Measurements from ENCODE around the gene CRIP3. TPM values are rescaled to one million over a fixed set of nuclear protein-coding genes. Genes with fewer than 3 reads are reported as not detected.

CRIP3 gene
- total and polyA plus RNA-seq, 2 donors (not counting 3 experiments of a cell fraction or from before 2014, with no cell fraction given): not detected

DNA sequence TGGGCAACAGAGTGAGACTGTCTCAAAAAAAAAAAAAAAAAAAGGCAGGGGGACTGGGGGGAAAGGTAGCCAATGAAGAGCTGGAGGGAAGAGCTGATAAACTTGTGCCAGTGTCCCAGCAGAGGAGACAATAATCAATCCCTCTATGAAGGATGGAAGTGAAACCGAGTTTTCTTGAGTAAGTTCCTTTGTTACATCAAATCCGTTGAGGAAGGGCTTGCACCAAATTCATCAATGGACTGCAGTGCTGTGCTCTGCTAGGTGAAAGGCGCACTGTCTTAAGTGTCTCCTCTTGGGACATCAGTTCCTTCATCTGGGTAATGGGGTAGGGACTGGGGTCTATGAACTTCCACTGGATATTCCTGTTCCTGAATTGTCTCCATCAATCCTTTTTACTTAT is 3.0 kb upstream of the CRIP3 start:
- H3K79me2 ChIP-seq (ENCODE audit: control insufficient read depth, insufficient read depth, low read length): no peaks in the 10 kb centered on the region
- dilution Hi-C loops (cut with MboI; ENCODE audit: extremely low pct_ligation_motif_present, low sequenced_read_pairs) (no loop called here), intact Hi-C loops (cut with micrococcal nuclease) (no loop called here)
- no peaks in the 10 kb centered on the region for H4K20me1 ChIP-seq (replicated peaks; ENCODE audit: control insufficient read depth, extremely low read depth, insufficient read depth, low read length)
- H3K4me3 ChIP-seq (replicated peaks in 1 of 3; ENCODE audit: insufficient read depth in 1 of 3, low read depth in 1 of 3, low read length in 3 of 3): no peak overlapping the region
- CTCF ChIA-PET: interaction anchor here (1.4 kb wide), 1 partner anchor 48 kb away, joined by 4 read pairs; no protein-coding TSS in a partner anchor
- H3K4me1 ChIP-seq (ENCODE audit: control insufficient read depth, extremely low read depth, insufficient read depth, low read length): peaks cover 8% of the 10 kb centered on the region
- no peaks in the 10 kb centered on the region for H3K36me3 ChIP-seq (ENCODE audit: control insufficient read depth in 2 of 2, extremely low read depth in 1 of 2, insufficient read depth in 2 of 2, low read length in 2 of 2)
- no peak overlapping the region for H3K27ac ChIP-seq (ENCODE audit: insufficient read depth, low read depth, low read length)
- POLR2A ChIA-PET: no interaction called here
- no peaks in the 10 kb centered on the region for H3K9me3 ChIP-seq (replicated peaks; ENCODE audit: control insufficient read depth, insufficient read depth, low read length)
- H3K9me1 ChIP-seq (replicated peaks; ENCODE audit: control insufficient read depth, extremely low read depth, insufficient read depth, low read length): no peaks in the 10 kb centered on the region
- FAIRE-seq: no peak
- no peak overlapping the region for H3K4me2 ChIP-seq (ENCODE audit: insufficient read depth, low read length)
- H3K27me3 ChIP-seq (ENCODE audit: control insufficient read depth in 2 of 2, insufficient read depth in 2 of 2, low read length in 2 of 2): peaks cover 16 to 18% of the 10 kb centered on the region in 2 experiments
- TF ChIP-seq JUN (IDR thresholded peaks at IDR 0.05; ENCODE audit: borderline replicate concordance, insufficient read depth, insufficient read length, low read depth) (no peak), GATA2 (IDR thresholded peaks at IDR 0.05; ENCODE audit: insufficient read depth, insufficient read length, low read depth, low read length) (no peak), MYC (IDR thresholded peaks at IDR 0.05; ENCODE audit: low read depth, low read length) (no peak), POLR2AphosphoS5 (IDR thresholded peaks at IDR 0.05; ENCODE audit: insufficient read depth, low read depth, low read length) (no peak), FOS (IDR thresholded peaks at IDR 0.05; ENCODE audit: borderline replicate concordance, insufficient read depth, low read length) (no peak), POLR2A (IDR thresholded peaks at IDR 0.05; ENCODE audit: low read depth, low read length) (no peak), EZH2 (IDR thresholded peaks at IDR 0.05; ENCODE audit: borderline replicate concordance, low read depth, low read length, severe bottlenecking) (no peak)
- TF ChIP-seq, protein P1, sequence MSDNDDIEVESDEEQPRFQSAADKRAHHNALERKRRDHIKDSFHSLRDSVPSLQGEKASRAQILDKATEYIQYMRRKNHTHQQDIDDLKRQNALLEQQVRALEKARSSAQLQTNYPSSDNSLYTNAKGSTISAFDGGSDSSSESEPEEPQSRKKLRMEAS (IDR thresholded peaks at IDR 0.05; ENCODE audit: insufficient read depth, insufficient read length): no peak
- TF ChIP-seq, protein P2, sequence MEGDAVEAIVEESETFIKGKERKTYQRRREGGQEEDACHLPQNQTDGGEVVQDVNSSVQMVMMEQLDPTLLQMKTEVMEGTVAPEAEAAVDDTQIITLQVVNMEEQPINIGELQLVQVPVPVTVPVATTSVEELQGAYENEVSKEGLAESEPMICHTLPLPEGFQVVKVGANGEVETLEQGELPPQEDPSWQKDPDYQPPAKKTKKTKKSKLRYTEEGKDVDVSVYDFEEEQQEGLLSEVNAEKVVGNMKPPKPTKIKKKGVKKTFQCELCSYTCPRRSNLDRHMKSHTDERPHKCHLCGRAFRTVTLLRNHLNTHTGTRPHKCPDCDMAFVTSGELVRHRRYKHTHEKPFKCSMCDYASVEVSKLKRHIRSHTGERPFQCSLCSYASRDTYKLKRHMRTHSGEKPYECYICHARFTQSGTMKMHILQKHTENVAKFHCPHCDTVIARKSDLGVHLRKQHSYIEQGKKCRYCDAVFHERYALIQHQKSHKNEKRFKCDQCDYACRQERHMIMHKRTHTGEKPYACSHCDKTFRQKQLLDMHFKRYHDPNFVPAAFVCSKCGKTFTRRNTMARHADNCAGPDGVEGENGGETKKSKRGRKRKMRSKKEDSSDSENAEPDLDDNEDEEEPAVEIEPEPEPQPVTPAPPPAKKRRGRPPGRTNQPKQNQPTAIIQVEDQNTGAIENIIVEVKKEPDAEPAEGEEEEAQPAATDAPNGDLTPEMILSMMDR (IDR thresholded peaks at IDR 0.05; ENCODE audit: extremely low read depth in 1 of 2, insufficient read depth in 1 of 2, low read depth in 1 of 2, low read length in 2 of 2): no peak
- H2AFZ ChIP-seq (ENCODE audit: low read depth, low read length): no peak overlapping the region
- BruUV-seq (replicated peaks): no TSS peak
- DNase-seq (ENCODE audit: low read depth, low spot score): no peak
- H3K9ac ChIP-seq (replicated peaks; ENCODE audit: extremely low read depth, insufficient read depth, low read length): no peak overlapping the region
